GM18868 (cell line): ENCODE results near the gene SLC4A4.

Experiments
- ATAC-seq: cut with Tn5 transposase; IDR thresholded peaks from one replicate; pipeline ENCODE4 v1.9.1; 2021; ENCODE audit warnings: mild to moderate bottlenecking, moderate library complexity; ENCODE audit not compliant: unreplicated experiment

The SLC4A4 gene

GRCh38 chr4:71532407-71532806 lies 193.6 kb downstream of the SLC4A4 start:
- ATAC-seq, result no peak

DNA sequence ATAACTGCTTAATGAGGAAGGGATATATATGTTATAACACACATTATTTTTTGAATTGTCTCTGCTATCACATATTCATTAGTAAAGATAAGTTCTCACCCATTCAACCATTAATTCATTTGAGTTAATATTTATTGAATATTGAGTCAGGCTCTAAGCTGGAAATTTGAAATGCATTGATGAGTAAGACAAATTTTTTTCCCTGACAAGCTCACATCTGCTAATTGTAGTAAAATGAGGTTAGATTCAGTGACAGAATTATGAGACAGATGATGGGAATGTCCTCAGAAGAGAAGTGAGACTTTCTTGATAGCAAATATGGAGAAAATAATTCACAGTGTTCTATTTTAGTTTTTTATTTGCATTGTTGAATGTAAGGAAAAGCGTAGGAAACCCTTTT lies 194.3 kb downstream of the SLC4A4 start:
- ATAC-seq, result no peak

GRCh38 chr4:71537551-71538065 lies 198.8 kb downstream of the SLC4A4 start:
- ATAC-seq, result no peak

- ATAC-seq, result no peak
Observed at GRCh38 chr4:71538528-71538927, 199.7 kb downstream of the SLC4A4 start.

DNA sequence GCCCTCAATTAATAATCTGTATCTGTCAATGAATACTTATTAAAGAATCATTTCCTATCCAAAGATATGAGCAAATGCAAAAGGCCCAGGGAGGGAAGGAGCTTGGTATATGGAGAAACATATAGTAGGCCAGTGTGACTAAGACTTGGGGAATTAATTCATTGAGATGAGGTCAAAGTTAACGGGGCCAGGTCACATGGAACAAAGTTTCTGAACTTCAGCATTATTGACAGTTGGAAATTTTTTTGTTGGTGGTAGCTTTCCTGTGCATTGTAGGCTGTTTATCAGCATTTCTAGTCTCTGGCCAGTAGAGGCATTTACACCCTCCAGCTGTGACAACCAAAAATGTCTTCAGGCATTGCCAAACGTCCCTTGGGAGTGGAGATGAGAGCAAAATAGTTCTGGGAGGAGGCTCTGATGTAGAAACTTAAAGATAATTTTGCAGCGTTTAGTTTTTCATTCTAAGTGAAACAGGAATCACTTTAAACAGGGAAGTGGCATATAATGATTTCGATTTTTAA lies 202.0 kb downstream of the SLC4A4 start:
- peak; percentile 56 for ATAC-seq

GRCh38 chr4:71541541-71541940 lies 202.7 kb downstream of the SLC4A4 start:
- ATAC-seq, result no peak

DNA sequence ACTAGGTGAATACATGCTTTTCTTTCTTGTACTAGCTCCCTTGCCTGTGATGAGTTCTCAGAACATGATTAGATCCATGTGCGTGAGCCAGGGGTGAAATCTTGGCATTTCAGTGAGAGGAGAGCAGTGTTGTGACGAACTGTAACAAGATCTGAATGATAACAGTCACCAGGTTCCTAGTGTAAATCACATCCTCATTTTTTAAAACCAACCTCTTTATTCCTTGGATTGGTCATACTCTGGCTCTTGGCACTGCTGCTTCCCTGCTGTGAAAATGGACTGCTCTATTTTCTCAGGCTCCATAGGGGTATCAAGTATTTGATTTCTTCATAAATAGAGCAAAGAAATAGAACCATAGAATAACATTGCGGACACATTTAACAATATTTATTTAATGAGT lies 206.3 kb downstream of the SLC4A4 start:
- no peak for ATAC-seq

DNA sequence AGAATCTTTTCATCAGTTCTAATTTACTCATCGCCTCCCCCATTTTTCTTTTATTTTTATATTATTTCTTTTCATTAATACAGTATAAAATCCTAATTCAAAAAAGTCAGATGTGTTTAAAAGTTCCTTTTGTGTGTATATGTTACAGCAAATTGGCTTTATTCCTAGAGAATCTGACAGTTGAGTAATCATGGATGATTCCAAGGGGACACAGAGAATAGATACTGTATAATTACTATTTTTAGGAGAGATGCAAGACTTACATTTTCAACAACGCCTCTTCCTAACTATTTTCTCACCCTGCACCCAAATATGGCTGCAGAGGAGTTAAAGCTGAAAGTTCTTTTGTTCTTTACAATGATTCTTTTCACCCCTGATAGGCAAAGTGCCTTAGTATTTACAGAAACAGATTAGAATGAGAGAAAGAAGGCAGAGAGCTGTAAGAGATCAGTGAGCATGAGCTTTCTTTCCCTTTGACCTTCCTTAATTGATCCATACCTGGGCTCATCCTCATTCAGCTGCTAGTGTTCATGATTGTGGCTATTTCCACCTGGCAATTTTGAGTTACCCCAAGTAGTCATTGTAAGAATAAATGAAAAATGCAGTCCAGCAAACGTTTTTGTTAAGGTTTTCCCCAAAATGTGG lies 210.8 kb downstream of the SLC4A4 start:
- no peak for ATAC-seq

GRCh38 chr4:71550220-71551165 lies 211.7 kb downstream of the SLC4A4 start:
- no peak for ATAC-seq

DNA sequence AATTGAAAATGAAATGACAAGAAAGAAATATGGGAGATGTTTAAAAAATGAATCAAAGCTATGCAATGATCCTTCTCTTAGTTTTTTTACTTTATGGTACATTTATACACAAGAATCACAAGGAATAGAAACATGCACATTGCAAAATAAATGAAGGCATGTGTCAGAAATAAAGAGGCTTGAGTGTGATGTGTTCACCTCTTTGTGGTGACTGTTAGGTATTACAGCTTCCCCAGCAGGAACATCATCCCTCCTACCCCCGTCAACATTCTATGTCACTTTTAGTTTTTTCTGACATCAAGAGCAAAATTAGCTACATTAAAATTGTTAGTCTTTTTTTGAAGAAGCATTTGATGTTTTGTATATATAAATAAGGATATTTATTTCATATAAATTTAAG lies 214.8 kb downstream of the SLC4A4 start:
- peak; percentile 56 for ATAC-seq

GRCh38 chr4:71554025-71554424 lies 215.2 kb downstream of the SLC4A4 start:
- no peak for ATAC-seq

DNA sequence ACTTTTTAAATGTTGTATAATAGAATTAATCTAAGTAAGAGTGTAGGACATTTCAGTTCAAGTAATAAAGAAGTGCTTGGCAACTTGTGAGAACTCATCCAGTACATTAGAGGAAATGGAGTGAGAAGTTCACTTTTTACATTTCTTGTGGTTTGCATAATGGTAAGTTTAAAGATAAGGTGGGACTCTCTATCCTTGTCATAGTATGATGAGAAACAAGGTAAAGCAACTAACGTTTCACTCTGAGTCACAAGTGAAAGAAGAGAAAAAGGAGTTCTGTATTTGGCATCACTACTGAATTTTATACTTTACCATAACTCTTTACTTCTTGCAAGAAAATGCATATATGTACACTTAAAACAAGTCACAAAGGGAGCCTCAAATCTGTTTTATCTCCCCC lies 219.4 kb downstream of the SLC4A4 start:
- ATAC-seq, result peak; percentile 89

DNA sequence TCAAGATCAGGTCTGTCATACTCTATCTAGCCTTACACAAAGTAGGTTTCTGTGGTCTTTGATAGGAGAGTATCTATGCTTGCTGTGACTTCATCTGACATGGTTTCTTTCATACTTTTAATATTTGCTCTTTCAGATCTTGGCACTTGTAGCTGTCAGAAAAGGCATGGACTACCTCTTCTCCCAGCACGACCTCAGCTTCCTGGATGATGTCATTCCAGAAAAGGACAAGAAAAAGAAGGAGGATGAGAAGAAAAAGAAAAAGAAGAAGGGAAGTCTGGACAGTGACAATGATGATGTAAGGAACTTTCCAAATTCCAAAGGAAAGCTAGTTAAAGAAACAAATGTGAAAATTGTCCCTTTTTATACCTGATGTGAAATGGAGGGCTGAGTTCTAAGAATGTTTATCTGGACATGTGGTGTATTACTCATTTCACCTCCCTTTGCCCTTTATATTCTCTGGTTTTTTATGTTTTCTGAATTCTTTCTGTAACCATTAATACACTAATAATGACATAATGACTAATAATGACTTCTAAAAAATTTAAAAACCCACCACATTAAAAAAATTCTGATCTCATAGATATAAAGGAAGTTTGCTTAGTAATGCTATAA lies 221.2 kb downstream of the SLC4A4 start:
- no peak for ATAC-seq

DNA sequence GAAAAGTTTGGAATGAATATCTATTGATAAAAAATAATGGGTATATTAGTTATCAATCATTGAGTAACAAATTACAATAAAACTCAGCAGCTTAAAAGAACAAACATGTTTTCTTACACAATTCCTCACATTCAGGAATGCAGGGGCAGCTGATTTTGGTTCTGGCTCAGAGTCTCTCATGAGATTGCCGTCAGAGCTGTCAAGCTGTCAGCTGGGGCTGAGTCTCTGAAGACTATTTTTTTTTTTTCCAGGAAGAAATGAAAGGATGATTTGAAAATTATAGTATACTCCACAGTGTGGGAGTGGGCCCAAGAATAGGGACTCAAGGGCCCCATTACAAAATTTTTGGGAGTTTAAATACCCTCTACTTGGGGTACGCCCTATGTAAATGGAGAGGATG lies 226.0 kb downstream of the SLC4A4 start:
- no peak for ATAC-seq

DNA sequence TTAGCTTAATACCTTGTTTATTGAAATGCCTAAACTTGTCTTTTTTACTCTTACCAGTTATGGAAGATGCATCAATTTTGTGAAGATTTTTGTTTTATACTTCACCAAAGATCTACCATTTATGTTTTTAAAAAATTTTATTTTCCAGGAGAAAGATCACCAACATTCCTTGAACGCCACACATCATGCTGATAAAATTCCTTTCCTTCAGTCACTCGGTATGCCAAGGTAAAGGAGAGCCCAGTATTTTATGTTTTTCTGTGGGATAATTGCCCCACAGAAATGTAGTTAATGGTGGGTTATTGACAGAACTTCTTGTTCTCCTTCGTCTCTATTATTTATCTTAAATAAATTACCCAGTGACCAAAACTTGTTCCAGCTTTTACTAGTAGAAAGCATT lies 228.0 kb downstream of the SLC4A4 start:
- no peak for ATAC-seq

DNA sequence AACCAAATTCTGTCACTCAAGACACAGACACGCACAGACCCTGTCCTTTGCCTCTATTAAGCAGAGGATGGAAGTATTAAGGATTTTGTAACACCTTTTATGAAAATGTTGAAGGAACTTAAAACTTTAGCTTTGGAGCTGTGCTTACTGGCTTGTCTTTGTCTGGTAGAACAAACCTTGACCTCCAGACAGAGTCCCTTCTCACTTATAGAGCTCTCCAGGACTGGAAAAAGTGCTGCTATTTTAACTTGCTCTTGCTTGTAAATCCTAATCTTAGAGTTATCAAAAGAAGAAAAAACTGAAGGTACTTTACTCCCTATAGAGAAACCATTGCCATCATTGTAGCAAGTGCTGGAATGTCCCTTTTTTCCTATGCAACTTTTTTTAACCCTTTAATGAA lies 229.3 kb downstream of the SLC4A4 start:
- no peak for ATAC-seq

- ATAC-seq, result no peak
Observed at GRCh38 chr4:71570492-71570891, 231.7 kb downstream of the SLC4A4 start.

GRCh38 chr4:71571346-71571745 lies 232.5 kb downstream of the SLC4A4 start:
- ATAC-seq, result no peak

DNA sequence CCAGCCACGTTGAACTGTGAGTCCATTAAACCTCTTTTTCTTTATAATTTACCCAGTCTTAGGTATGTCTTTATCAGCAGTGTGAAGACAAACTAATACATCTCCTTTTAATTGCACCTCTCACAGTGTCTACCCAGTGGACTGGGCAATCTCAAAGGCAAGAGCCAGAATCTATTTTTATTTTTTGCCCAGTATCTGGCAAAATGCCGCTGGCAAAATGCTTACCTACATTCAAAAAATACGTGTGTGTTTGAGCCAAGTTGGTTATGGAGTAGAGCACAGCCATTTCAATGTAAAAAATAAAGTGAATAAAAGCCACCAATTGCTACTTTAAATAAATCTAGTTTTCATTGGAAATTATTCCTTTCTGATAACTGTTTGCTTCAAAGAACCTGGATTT lies 245.2 kb downstream of the SLC4A4 start:
- ATAC-seq, result no peak

GRCh38 chr4:71584585-71584984 lies 245.8 kb downstream of the SLC4A4 start:
- ATAC-seq, result no peak

DNA sequence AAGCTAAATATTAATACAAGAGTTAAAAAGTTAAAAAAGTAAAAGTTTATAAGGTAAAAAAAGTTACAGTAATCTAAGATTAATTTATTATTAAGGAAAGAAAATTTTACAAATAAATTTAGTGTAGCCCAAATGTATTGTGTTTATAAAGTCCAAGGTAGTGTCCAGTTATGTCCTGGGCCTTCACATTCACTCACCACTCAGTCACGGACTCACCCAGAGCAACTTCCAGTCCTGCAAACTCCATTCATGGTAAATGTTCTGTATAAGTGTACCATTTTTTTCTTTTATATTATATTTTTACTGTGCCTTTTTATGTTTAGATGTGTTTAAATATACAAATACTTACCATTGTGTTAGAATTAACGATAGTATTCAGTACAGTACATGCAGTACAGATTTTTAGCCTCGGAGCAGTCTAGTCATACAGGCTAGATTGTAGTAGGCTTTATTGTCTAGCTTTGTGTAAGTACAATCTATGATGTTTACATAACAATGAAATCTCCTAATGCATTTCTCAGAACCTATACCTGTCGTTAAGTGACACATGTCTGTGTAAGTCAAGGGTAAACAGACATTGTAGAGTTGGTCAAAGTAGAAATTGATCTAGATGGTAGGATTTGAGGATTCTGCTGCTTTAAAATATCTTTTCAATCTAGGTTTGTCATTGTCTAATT lies 247.4 kb downstream of the SLC4A4 start:
- no peak for ATAC-seq
